Neuronal stem cell (in vitro differentiated cells): ENCODE measurements around the gene TRIM60. TPM values are rescaled to one million over a fixed set of nuclear protein-coding genes. Genes with fewer than 3 reads are reported as not detected.

Experiments used
- DNase-seq: peaks from one replicate; pipeline ENCODE4 v3.0.0-alpha.2; 2013; ENCODE audit warnings: low spot score
- H2AFZ ChIP-seq: one replicate; pipeline ENCODE4 v1.6.1; 2013; ENCODE audit warnings: mild to moderate bottlenecking, low read length, inconsistent platforms
- H2AK5ac ChIP-seq: 2 replicates; pipeline ENCODE4 v1.6.1; 2013; ENCODE audit warnings: low read depth, mild to moderate bottlenecking, inconsistent platforms, low read length, moderate library complexity, mixed read lengths
- H2BK120ac ChIP-seq: 2 replicates; pipeline ENCODE4 v1.6.1; 2013; ENCODE audit warnings: low read depth, mild to moderate bottlenecking, inconsistent platforms, low read length, moderate library complexity, mixed read lengths
- H2BK12ac ChIP-seq: one replicate; pipeline ENCODE4 v1.6.1; 2013; ENCODE audit warnings: low read length, inconsistent platforms
- H2BK15ac ChIP-seq: 2 replicates; pipeline ENCODE4 v1.6.1; 2013; ENCODE audit warnings: mild to moderate bottlenecking, low read length, inconsistent platforms, mixed read lengths
- H2BK5ac ChIP-seq: one replicate; pipeline ENCODE4 v1.6.1; 2013; ENCODE audit warnings: inconsistent platforms, mild to moderate bottlenecking, low read length, moderate library complexity
- H3K14ac ChIP-seq: one replicate; pipeline ENCODE4 v1.6.1; 2013; ENCODE audit warnings: low read length, inconsistent platforms
- H3K18ac ChIP-seq: 2 replicates; pipeline ENCODE4 v1.6.1; 2013; ENCODE audit warnings: low read length, inconsistent platforms
- H3K23ac ChIP-seq: 2 replicates; pipeline ENCODE4 v1.6.1; 2013; ENCODE audit warnings: low read depth, mild to moderate bottlenecking, mixed read lengths, low read length, inconsistent platforms; ENCODE audit not compliant: poor library complexity
- H3K27ac ChIP-seq: replicated peaks from 3 replicates; pipeline ENCODE4 v1.5.1; 2013; ENCODE audit warnings: low read length, inconsistent platforms
- H3K27me3 ChIP-seq, 3 experiments: 2 replicates each; pipeline ENCODE4 v1.6.1; 2013; ENCODE audit warnings: low read length in 3 of 3, mild to moderate bottlenecking in 2 of 3, inconsistent platforms in 1 of 3, low read depth in 1 of 3, mixed read lengths in 1 of 3, moderate library complexity in 1 of 3; ENCODE audit not compliant: control insufficient read depth in 3 of 3, insufficient read depth in 3 of 3
- H3K36me3 ChIP-seq, 2 donors: replicated peaks in 1 of 2; 2 replicates each; pipeline ENCODE4 v1.6.1; 2013; ENCODE audit warnings: low read length in 2 of 2; ENCODE audit not compliant: control insufficient read depth in 2 of 2, insufficient read depth in 2 of 2
- H3K4ac ChIP-seq: 2 replicates; pipeline ENCODE4 v1.6.1; 2013; ENCODE audit warnings: inconsistent platforms, mild to moderate bottlenecking, low read length, moderate library complexity
- H3K4me1 ChIP-seq, 2 donors: 1 replicate in 1 of 2; 2 replicates in 1 of 2; pipeline ENCODE4 v1.6.1; 2013; ENCODE audit warnings: low read length in 2 of 2, low read depth in 1 of 2; ENCODE audit not compliant: control insufficient read depth in 2 of 2, insufficient read depth in 1 of 2
- H3K4me2 ChIP-seq: one replicate; pipeline ENCODE4 v1.6.1; 2013; ENCODE audit warnings: mild to moderate bottlenecking, low read length, inconsistent platforms; ENCODE audit not compliant: insufficient read depth, poor library complexity, severe bottlenecking
- H3K4me3 ChIP-seq, 2 donors: 2 replicates each; pipeline ENCODE4 v1.5.1; 2013; ENCODE audit warnings: low read length in 2 of 2, mild to moderate bottlenecking in 2 of 2, inconsistent platforms in 1 of 2, moderate library complexity in 1 of 2
- H3K79me1 ChIP-seq: one replicate; pipeline ENCODE4 v1.6.1; 2013; ENCODE audit warnings: low read depth, mild to moderate bottlenecking, inconsistent platforms, low read length, moderate library complexity
- H3K9ac ChIP-seq: one replicate; pipeline ENCODE4 v1.6.1; 2013; ENCODE audit warnings: mild to moderate bottlenecking, low read depth, low read length, inconsistent platforms; ENCODE audit not compliant: poor library complexity
- H3K9me3 ChIP-seq, 2 donors: replicated peaks in 1 of 2; 2 replicates each; pipeline versions ENCODE3 to v1.6.1; 2013; ENCODE audit warnings: low read length in 2 of 2, mild to moderate bottlenecking in 2 of 2, inconsistent platforms in 1 of 2, low read depth in 1 of 2, mixed read lengths in 1 of 2, moderate library complexity in 1 of 2; ENCODE audit not compliant: control insufficient read depth in 2 of 2, insufficient read depth in 1 of 2
- H4K8ac ChIP-seq: one replicate; pipeline ENCODE4 v1.6.1; 2013; ENCODE audit warnings: low read depth, mild to moderate bottlenecking, inconsistent platforms, low read length, moderate library complexity
- H4K91ac ChIP-seq: one replicate; pipeline ENCODE4 v1.6.1; 2013; ENCODE audit warnings: low read length, low read depth, mild to moderate bottlenecking, inconsistent platforms; ENCODE audit not compliant: poor library complexity
- WGBS, 2 donors: extraction: QIAGEN DNeasy Blood & Tissue Kit; methylation state at CpG; one replicate each; pipeline ENCODE4 v1.1.7; 2013; ENCODE audit warnings: missing lambda C conversion rate in 2 of 2, mixed read lengths in 1 of 2; ENCODE audit not compliant: insufficient read length in 2 of 2, insufficient replicate concordance in 1 of 2; ENCODE audit errors: extremely low coverage in 2 of 2; 5-methylcytosine and 5-hydroxymethylcytosine counted together
- small RNA-seq: library from polyadenylated mRNA; stranded (forward); fragments of <200 nt; extraction: miRNeasy Mini kit (QIAGEN cat#:217004); gene quantifications from one replicate; pipeline ENCODE3, GENCODE V24; 2013; ENCODE audit not compliant: insufficient read depth

The TRIM60 gene

GRCh38 chr4:165085946-165086345, 54.1 kb downstream of the TRIM60 start:
- Histone ChIP-seq H3K79me1 (peaks cover 1% of the 10 kb centered on the region), H3K18ac (no peak overlapping the region), H2BK120ac (no peak overlapping the region), H3K27me3 (no peaks in the 10 kb centered on the region), H2BK12ac (no peak overlapping the region), H2AFZ (no peak overlapping the region), H2AK5ac (no peak overlapping the region), H4K8ac (no peak overlapping the region), H4K91ac (no peak overlapping the region), H3K23ac (no peak overlapping the region), H3K14ac (no peak overlapping the region), H3K4ac (no peak overlapping the region), H3K36me3 (peaks cover 6 to 38% of the 10 kb centered on the region in 2 donors), H3K27ac (no peak overlapping the region), H3K9ac (no peak overlapping the region), H3K4me1 (no peaks in the 10 kb centered on the region), H2BK5ac (no peak overlapping the region), H3K4me2 (no peak overlapping the region), H3K4me3 (no peak overlapping the region), H3K9me3 (no peaks in the 10 kb centered on the region), H2BK15ac (no peak overlapping the region)
- no peak for DNase-seq
- no CpG with 5 or more reads among the region's 2 CpGs for WGBS, 2 donors

- H4K8ac ChIP-seq, result no peak overlapping the region
- H2BK15ac ChIP-seq, result no peak overlapping the region
- no peak for DNase-seq
- no CpG with 5 or more reads among the region's 3 CpGs for WGBS, 2 donors
- H3K79me1 ChIP-seq, result peaks cover 1% of the 10 kb centered on the region
- no peak overlapping the region for H2AFZ ChIP-seq
- peaks cover 6 to 38% of the 10 kb centered on the region in 2 donors for H3K36me3 ChIP-seq
- H3K4me1 ChIP-seq, result no peaks in the 10 kb centered on the region
- H3K14ac ChIP-seq, result no peak overlapping the region
- no peak overlapping the region for H2BK120ac ChIP-seq
- no peak overlapping the region for H4K91ac ChIP-seq
- no peak overlapping the region for H3K4me3 ChIP-seq
- H3K23ac ChIP-seq, result no peak overlapping the region
- H3K4me2 ChIP-seq, result no peak overlapping the region
- H3K27ac ChIP-seq, result no peak overlapping the region
- H3K9me3 ChIP-seq, result no peaks in the 10 kb centered on the region
- H2BK5ac ChIP-seq, result no peak overlapping the region
- no peak overlapping the region for H3K18ac ChIP-seq
- H3K27me3 ChIP-seq, result no peaks in the 10 kb centered on the region
- no peak overlapping the region for H3K4ac ChIP-seq
- H2AK5ac ChIP-seq, result no peak overlapping the region
- H3K9ac ChIP-seq, result no peak overlapping the region
- H2BK12ac ChIP-seq, result no peak overlapping the region
Observed at GRCh38 chr4:165088366-165088765, 56.6 kb downstream of the TRIM60 start.

Small RNAs within 50 kb of the gene (small RNA-seq; reads per million reads assigned to genes)
- gene AC106872.12, result not detected
